AG04449 (cell line): ENCODE data around the gene ICE2.

Experiments
- CTCF ChIA-PET: fragments of 350-600 bp; formaldehyde crosslinking; extraction: SDS; loops from one replicate; lab custom pipeline; 2021; ENCODE audit warnings: antibody characterized with exemption; lab: Yijun Ruan, JAX
- POLR2A ChIA-PET: fragments of 400-600, 350-600 bp; formaldehyde crosslinking; extraction: SDS; loops from one replicate; lab custom pipeline; 2020; ENCODE audit warnings: antibody characterized with exemption, inconsistent platforms; lab: Yijun Ruan, JAX
- DNase-seq: peaks from one replicate; pipeline ENCODE4 v3.0.0-alpha.2; 2010; ENCODE audit warnings: low read depth, low spot score
- H3K4me3 ChIP-seq: 2 replicates; pipeline ENCODE4 v1.5.1; 2011; ENCODE audit warnings: low read depth, mild to moderate bottlenecking, control low read depth, low read length
- CTCF ChIP-seq: IDR thresholded peaks from one replicate; pipeline ENCODE4 v1.5.1; 2011; ENCODE audit warnings: mild to moderate bottlenecking, moderate library complexity, low read length, control low read depth, inconsistent platforms; ENCODE audit not compliant: insufficient read depth; ENCODE audit errors: missing control alignments

The ICE2 gene

DNA sequence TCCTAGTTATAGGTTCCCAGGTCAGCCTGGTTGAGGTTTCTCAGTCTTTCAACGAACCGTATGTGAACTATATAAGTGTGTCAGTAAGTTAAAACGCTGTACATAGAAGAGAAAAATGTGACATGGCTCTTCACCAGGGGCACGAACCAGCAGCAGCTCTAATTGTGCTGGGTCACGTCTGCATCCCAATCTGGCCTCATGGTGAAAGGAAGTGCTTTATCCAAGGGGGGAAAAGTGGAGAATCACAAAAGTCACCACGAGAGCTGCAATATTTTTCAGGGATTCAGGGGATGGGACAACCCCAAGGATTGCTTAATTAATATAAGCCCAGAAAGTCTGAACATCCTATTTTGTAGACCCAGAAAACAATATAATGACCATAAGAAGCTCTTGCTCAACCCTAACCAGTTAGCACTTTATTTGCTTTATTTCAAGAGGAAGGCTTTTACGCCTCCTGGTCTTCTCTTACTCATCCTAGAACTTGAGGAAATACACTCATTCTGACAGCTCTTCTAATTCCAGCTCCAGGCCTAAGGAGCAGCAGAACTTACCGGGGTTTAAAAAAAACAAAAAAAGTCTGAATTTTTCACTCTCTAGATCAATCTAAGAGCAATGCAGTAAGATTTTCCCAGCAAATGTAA is 97.7 kb downstream of the ICE2 start:
- no peak for DNase-seq
- ChIA-PET POLR2A (interaction anchor here (0.5 to 3.1 kb wide), 8 partner anchors 10 to 42 kb away, joined by 3 to 30 read pairs (median 4); partner anchors contain the start of gene ANXA2), CTCF (interaction anchor here (0.7 to 2.5 kb wide), 7 partner anchors 12 to 139 kb away, joined by 3 to 7 read pairs (median 3); partner anchors contain the start of gene ANXA2)
- no peak for TF ChIP-seq CTCF
- no peak overlapping the region for H3K4me3 ChIP-seq

GRCh38 chr15:60379525-60380274 is 99.2 kb downstream of the ICE2 start:
- H3K4me3 ChIP-seq, result no peak overlapping the region
- ChIA-PET POLR2A (interaction anchor here (0.8 to 1.5 kb wide), 3 partner anchors 13 to 18 kb away, joined by 4 to 7 read pairs (median 4); partner anchors contain the start of gene ANXA2), CTCF (no interaction called here)
- peak; percentile 98 for DNase-seq
- no peak for TF ChIP-seq CTCF

- no peak for DNase-seq
- ChIA-PET CTCF (no interaction called here), POLR2A (interaction anchor here (1.0 to 1.5 kb wide), 2 partner anchors 14 to 19 kb away, joined by 4 to 7 read pairs; partner anchors contain the start of gene ANXA2)
- no peak overlapping the region for H3K4me3 ChIP-seq
- TF ChIP-seq CTCF, result no peak
Observed at GRCh38 chr15:60379185-60379524, 99.8 kb downstream of the ICE2 start.

DNA sequence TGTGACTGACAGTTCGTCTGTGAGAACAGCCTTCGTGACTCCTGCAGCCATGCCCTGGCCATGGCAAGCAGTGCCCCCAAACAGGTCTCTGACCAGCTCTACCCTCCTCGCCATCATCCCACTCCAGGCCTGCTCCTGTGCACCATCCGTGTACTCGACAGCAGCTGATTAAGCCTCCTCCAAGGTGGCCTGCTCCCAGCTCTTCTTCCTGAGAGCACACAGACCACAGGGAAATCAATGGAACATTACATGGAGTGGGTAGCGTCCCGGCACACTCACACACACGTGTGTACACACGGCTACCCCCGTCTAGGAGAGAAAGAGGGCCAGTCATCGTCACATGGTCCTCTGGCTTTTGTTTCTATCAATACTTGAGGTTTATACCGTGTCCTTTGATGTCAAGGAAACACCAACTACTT is 102.3 kb downstream of the ICE2 start:
- no peak for TF ChIP-seq CTCF
- no peak for DNase-seq
- ChIA-PET CTCF (interaction anchor here (0.6 to 1.3 kb wide), 2 partner anchors 50 to 139 kb away, joined by 3 to 4 read pairs; no protein-coding TSS in a partner anchor), POLR2A (interaction anchor here (0.6 to 5.8 kb wide), 4 partner anchors 14 to 64 kb away, joined by 3 to 36 read pairs (median 3); no protein-coding TSS in a partner anchor)
- no peak overlapping the region for H3K4me3 ChIP-seq

GRCh38 chr15:60375306-60375705 is 103.6 kb downstream of the ICE2 start:
- no peak overlapping the region for H3K4me3 ChIP-seq
- CTCF ChIA-PET, result interaction anchor here (0.9 to 2.1 kb wide), 4 partner anchors 13 to 145 kb away, joined by 3 to 8 read pairs (median 5); no protein-coding TSS in a partner anchor

More at GRCh38 chr15:60375306-60375705, 103.6 kb downstream of the ICE2 start:
- TF ChIP-seq CTCF, result no peak
- POLR2A ChIA-PET, result interaction anchor here (0.6 to 5.8 kb wide), 4 partner anchors 12 to 23 kb away, joined by 4 to 36 read pairs (median 14); partner anchors contain the start of gene ANXA2
- DNase-seq, result no peak
